Erythroblast (primary cell): ENCODE measurements around the gene IL31RA.

Experiments
- DNase-seq, 2 experiments: peaks; one replicate each; lab custom pipeline; 2025; lab: John Stamatoyannopoulos, UW
- GATA1 ChIP-seq: IDR thresholded peaks from 2 replicates; pipeline ENCODE4 v1.6.1; 2011; ENCODE audit warnings: low read depth, mild to moderate bottlenecking, control low read depth, low read length, moderate library complexity
- POLR2A ChIP-seq: IDR thresholded peaks from 2 replicates; pipeline ENCODE4 v1.6.1; 2011; ENCODE audit warnings: mild to moderate bottlenecking, low read length

Gene IL31RA

GRCh38 chr5:55873234-55873633 is 22.1 kb downstream of the IL31RA start:
- TF ChIP-seq GATA1 (no peak), POLR2A (no peak)
- DNase-seq = no peak

GRCh38 chr5:55877655-55878054 is 26.5 kb downstream of the IL31RA start:
- no peak for TF ChIP-seq POLR2A
- no peak for TF ChIP-seq GATA1
- no peak for DNase-seq

GRCh38 chr5:55880453-55880852 is 29.3 kb downstream of the IL31RA start:
- DNase-seq = no peak
- TF ChIP-seq GATA1 (no peak), POLR2A (no peak)

GRCh38 chr5:55885359-55885758 is 34.2 kb downstream of the IL31RA start:
- TF ChIP-seq POLR2A (no peak), GATA1 (no peak)
- no peak for DNase-seq

GRCh38 chr5:55888205-55888604 is 37.0 kb downstream of the IL31RA start:
- TF ChIP-seq POLR2A (no peak), GATA1 (no peak)
- no peak for DNase-seq

- no peak for DNase-seq
- TF ChIP-seq POLR2A (no peak), GATA1 (no peak)
Measured at GRCh38 chr5:55892479-55892878, 41.3 kb downstream of the IL31RA start.

GRCh38 chr5:55894135-55894534 is 43.0 kb downstream of the IL31RA start:
- DNase-seq = no peak

GRCh38 chr5:55895346-55895745 is 44.2 kb downstream of the IL31RA start:
- TF ChIP-seq GATA1 (no peak), POLR2A (no peak)
- DNase-seq = no peak

More at GRCh38 chr5:55894135-55894534, 43.0 kb downstream of the IL31RA start:
- no peak for TF ChIP-seq GATA1
- no peak for TF ChIP-seq POLR2A

- TF ChIP-seq POLR2A = no peak
- no peak for TF ChIP-seq GATA1
- DNase-seq = no peak
Measured at GRCh38 chr5:55896238-55896637, 45.1 kb downstream of the IL31RA start.

GRCh38 chr5:55896663-55897062 is 45.5 kb downstream of the IL31RA start:
- no peak for DNase-seq
- TF ChIP-seq POLR2A (no peak), GATA1 (no peak)

- TF ChIP-seq POLR2A (no peak), GATA1 (no peak)
- no peak for DNase-seq
Measured at GRCh38 chr5:55897206-55897894, 46.2 kb downstream of the IL31RA start.

GRCh38 chr5:55897905-55898304 is 46.7 kb downstream of the IL31RA start:
- no peak for TF ChIP-seq GATA1
- TF ChIP-seq POLR2A = no peak
- no peak for DNase-seq

GRCh38 chr5:55899344-55899743 is 48.2 kb downstream of the IL31RA start:
- no peak for DNase-seq

GRCh38 chr5:55900068-55900467 is 48.9 kb downstream of the IL31RA start:
- TF ChIP-seq POLR2A (no peak), GATA1 (no peak)
- no peak for DNase-seq

More at GRCh38 chr5:55899344-55899743, 48.2 kb downstream of the IL31RA start:
- TF ChIP-seq GATA1 = no peak
- no peak for TF ChIP-seq POLR2A

GRCh38 chr5:55900776-55901175 is 49.6 kb downstream of the IL31RA start:
- no peak for DNase-seq
- no peak for TF ChIP-seq POLR2A
- TF ChIP-seq GATA1 = no peak
